Omental fat pad (tissue), 4 donors: ENCODE data around the gene ZG16B. TPM values are rescaled to one million over a fixed set of nuclear protein-coding genes. Genes with fewer than 3 reads are reported as not detected.

Experiments used
- ATAC-seq: fragments of 150-250 bp; one replicate; pipeline ENCODE4 v1.9.1; 2016; ENCODE audit warnings: mild to moderate bottlenecking, moderate library complexity; ENCODE audit not compliant: low FRiP score
- DNase-seq: peaks from one replicate; pipeline ENCODE4 v3.0.0-alpha.2; 2019; ENCODE audit warnings: low spot score
- small RNA-seq: library from RNA; depleted of rRNA; stranded (forward); fragments of <200 nt; gene quantifications from one replicate; pipeline ENCODE3, GENCODE V24; 2016
- total RNA-seq, 4 donors: library from RNA; depleted of rRNA; stranded (reverse); fragments of >200 nt; gene quantifications; one replicate each; pipeline ENCODE4 v1.1.0, GENCODE V29; 2016
- TF ChIP-seq, protein P1 (sequence below), 3 donors: fragments of 450-650 bp; IDR thresholded peaks; one replicate each; pipeline ENCODE4 v1.5.1; 2016 to 2017; ENCODE audit warnings: antibody characterized with exemption in 3 of 3, mild to moderate bottlenecking in 3 of 3, moderate library complexity in 2 of 3

Gene ZG16B
- total RNA-seq, 4 donors from 2014 or later, result 1.0 TPM; not detected in 3

DNA sequence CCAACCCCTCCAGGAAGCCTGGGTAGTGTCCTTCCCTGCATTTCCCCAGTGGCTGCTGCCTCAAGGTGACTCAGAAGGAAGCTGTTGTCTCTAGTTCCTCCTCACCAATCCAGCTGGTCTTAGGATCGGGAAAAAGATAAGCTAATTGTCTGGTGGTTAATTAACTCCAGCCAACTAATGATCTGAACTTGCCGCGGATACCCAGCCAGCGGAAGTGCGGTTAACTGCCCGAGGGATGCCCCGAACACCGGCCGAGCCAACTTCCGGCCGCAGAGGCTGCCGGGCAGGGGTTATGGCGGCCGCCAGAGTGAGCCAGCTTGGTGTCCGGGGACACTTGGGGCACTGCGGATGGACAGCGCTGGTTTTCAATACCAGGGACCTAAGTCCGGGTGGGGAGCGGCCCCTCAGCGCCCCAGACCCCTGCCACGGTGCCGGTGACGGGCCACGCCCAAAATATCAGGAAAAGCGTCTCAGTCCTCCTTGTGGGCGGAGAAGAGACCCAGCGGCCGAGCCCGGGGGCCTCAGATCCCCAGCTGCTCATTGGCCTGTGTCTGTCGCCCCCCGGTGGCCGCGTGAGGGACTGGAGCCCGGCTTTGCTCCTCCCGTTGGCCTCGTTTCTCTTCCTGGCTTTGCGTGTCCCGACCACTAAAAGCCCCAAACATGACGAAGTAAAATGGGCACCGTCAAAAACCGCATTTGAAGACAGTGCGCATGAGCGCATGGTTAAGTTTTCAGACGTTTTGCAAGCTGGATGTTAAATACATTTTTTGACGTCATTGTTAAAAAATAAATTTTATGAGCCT lies 38.1 kb downstream of the ZG16B start:
- peak; percentile 97 for DNase-seq
- peak; percentile 97 for ATAC-seq
- TF ChIP-seq, protein P1, sequence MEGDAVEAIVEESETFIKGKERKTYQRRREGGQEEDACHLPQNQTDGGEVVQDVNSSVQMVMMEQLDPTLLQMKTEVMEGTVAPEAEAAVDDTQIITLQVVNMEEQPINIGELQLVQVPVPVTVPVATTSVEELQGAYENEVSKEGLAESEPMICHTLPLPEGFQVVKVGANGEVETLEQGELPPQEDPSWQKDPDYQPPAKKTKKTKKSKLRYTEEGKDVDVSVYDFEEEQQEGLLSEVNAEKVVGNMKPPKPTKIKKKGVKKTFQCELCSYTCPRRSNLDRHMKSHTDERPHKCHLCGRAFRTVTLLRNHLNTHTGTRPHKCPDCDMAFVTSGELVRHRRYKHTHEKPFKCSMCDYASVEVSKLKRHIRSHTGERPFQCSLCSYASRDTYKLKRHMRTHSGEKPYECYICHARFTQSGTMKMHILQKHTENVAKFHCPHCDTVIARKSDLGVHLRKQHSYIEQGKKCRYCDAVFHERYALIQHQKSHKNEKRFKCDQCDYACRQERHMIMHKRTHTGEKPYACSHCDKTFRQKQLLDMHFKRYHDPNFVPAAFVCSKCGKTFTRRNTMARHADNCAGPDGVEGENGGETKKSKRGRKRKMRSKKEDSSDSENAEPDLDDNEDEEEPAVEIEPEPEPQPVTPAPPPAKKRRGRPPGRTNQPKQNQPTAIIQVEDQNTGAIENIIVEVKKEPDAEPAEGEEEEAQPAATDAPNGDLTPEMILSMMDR (IDR thresholded peaks at IDR 0.05), result peak in 2 of 3 donors; percentile 67 to 92

DNA sequence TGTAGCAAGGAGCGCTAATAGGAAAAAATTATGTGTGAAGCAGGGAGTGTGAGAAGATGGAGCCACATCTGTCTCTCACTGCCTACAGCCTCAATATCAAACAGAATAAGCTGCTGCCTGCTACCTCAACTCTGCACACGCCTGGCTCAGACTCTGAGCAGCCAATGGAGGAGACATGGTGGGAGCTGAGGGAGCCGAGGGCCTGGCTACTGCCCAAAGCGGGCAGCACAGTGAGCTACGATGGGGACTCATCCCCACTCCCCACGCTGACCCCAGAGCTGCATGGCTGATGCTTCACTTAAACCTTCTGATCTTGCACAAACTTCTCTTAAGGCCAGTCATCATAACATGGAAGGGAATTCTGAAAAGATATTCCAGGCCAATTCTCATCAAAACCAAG lies 41.8 kb downstream of the ZG16B start:
- TF ChIP-seq, protein P1 (IDR thresholded peaks at IDR 0.05), result no peak
- DNase-seq (no peak), ATAC-seq (no peak)

- no peak for DNase-seq
- TF ChIP-seq, protein P1 (IDR thresholded peaks at IDR 0.05), result no peak
- no peak for ATAC-seq
These were observed 44.2 kb downstream of the ZG16B start for GRCh38 chr16:2874032-2874911.

- DNase-seq, result no peak
- TF ChIP-seq, protein P1 (IDR thresholded peaks at IDR 0.05), result peak in 2 of 3 donors; percentile 73 to 84
- peak; percentile 97 for ATAC-seq
These were observed 44.8 kb downstream of the ZG16B start for GRCh38 chr16:2874912-2875362.

DNA sequence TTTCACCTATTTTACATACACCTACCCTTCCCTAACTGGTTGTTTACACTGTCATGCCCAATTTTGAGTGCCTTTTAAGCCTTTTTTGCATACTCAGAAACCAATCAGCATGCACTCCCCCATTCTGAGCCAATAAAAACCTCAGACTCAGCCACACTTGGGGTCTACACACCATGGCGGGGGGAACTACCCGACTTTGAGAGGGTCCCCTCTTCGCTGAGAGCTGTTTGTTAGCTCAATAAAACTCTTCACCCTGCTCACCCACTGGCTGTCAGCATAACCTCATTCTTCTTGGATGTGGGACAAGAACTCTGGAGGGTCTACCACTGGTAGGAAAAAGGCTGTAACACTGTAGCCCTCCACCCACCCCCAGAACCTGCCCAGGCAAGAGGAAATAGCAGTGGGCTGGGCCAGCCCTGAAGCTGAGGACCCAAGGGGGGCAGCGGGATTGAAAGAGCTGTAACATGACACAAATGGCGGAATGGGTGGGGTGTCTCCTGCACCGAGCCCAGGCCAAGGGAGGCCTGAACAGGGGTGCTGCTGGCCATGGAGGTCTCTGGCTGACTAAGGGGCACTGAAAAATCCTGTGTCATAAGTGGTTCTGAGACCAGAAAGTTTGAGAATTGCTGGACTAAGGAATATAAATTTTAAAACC lies 49.9 kb downstream of the ZG16B start:
- ATAC-seq (no peak), DNase-seq (no peak)
- TF ChIP-seq, protein P1 (IDR thresholded peaks at IDR 0.05), result no peak

Small RNAs within 50 kb of the gene (small RNA-seq; reads per million reads assigned to genes)
- gene SNORA3C, result not detected

Other genes with a start within 250 kb of the ZG16B start
- gene KCTD5, start 147.8 kb upstream of the ZG16B start, total RNA-seq, result 10 to 100 TPM; 10.9 to 21.1 (median 20.1) TPM
- gene PRSS27, start 110.1 kb upstream of the ZG16B start, total RNA-seq, result 1 to 10 TPM in 2 of 4 donors, under 1 TPM in 2; 0.65 to 1.2 (median 1.0) TPM
- 100 to 1,000 TPM; 230 to 465 (median 368) TPM for gene SRRM2, start 77.7 kb upstream of the ZG16B start, total RNA-seq
- 100 to 1,000 TPM; 181 to 341 (median 323) TPM for gene ELOB, start 53.0 kb upstream of the ZG16B start, total RNA-seq
- gene PRSS33, start 42.7 kb upstream of the ZG16B start, total RNA-seq, result not detected
- gene PRSS41, start 31.8 kb upstream of the ZG16B start, total RNA-seq, result not detected
- 1 to 10 TPM in 1 of 4 donors, under 1 TPM in 1, not detected in 2; 0.65 to 1.0 TPM for gene PRSS21, start 13.1 kb upstream of the ZG16B start, total RNA-seq
- gene PRSS22, start 27.9 kb downstream of the ZG16B start, total RNA-seq, result not detected
- gene FLYWCH2, start 52.9 kb downstream of the ZG16B start, total RNA-seq, result 10 to 100 TPM; 22.1 to 78.7 (median 37.3) TPM
- gene FLYWCH1, start 81.6 kb downstream of the ZG16B start, total RNA-seq, result 10 to 100 TPM; 14.8 to 45.6 (median 26.6) TPM
- gene KREMEN2, start 134.0 kb downstream of the ZG16B start, total RNA-seq, result not detected
- gene PAQR4, start 139.0 kb downstream of the ZG16B start, total RNA-seq, result 1 to 10 TPM; 1.9 to 6.8 (median 3.5) TPM
- gene PKMYT1, start 150.1 kb downstream of the ZG16B start, total RNA-seq, result 1 to 10 TPM in 1 of 4 donors, under 1 TPM in 2, not detected in 1; 0.25 to 1.7 (median 0.79) TPM
- gene CLDN9, start 182.6 kb downstream of the ZG16B start, total RNA-seq, result under 1 TPM in 2 of 4 donors, not detected in 2; 0.24 to 0.63 TPM
- gene CLDN6, start 187.9 kb downstream of the ZG16B start, total RNA-seq, result not detected
- 100 to 1,000 TPM in 2 of 4 donors, 10 to 100 TPM in 1, 1 to 10 TPM in 1; 9.0 to 465 (median 94.3) TPM for gene TNFRSF12A, start 190.1 kb downstream of the ZG16B start, total RNA-seq
- 10 to 100 TPM in 3 of 4 donors, 1 to 10 TPM in 1; 8.5 to 20.6 (median 13.1) TPM for gene HCFC1R1, start 193.6 kb downstream of the ZG16B start, total RNA-seq
- gene THOC6, start 193.7 kb downstream of the ZG16B start, total RNA-seq, result 10 to 100 TPM; 15.7 to 33.9 (median 26.7) TPM
- under 1 TPM in 1 of 4 donors, not detected in 3; 0.47 TPM for gene BICDL2, start 206.6 kb downstream of the ZG16B start, total RNA-seq
- 10 to 100 TPM in 1 of 4 donors, 1 to 10 TPM in 3; 1.2 to 38.8 (median 2.2) TPM for gene MMP25, start 216.3 kb downstream of the ZG16B start, total RNA-seq
- gene IL32, start 235.3 kb downstream of the ZG16B start, total RNA-seq, result 10 to 100 TPM; 16.5 to 73.0 (median 25.6) TPM